CD4-positive, alpha-beta memory T cell (primary cell): ENCODE measurements around the gene MED26. TPM values are rescaled to one million over a fixed set of nuclear protein-coding genes. Genes with fewer than 3 reads are reported as not detected.

Experiments used
- CTCF ChIA-PET: fragments of 350-600 bp; sonication (Branson Sonifier 250); formaldehyde crosslinking; loops from one replicate; lab custom pipeline; 2021; ENCODE audit warnings: inconsistent platforms; ENCODE audit not compliant: partially characterized antibody; lab: Charles Lee
- POLR2A ChIA-PET: fragments of 350-600 bp; sonication (Branson Sonifier 250); formaldehyde crosslinking; loops from one replicate; lab custom pipeline; 2021; ENCODE audit not compliant: partially characterized antibody; lab: Charles Lee
- DNase-seq, 5 donors: peaks; one replicate each; pipeline versions ENCODE4 v3.0.0 to v3.0.0-alpha.2; 2020 to 2022; ENCODE audit warnings: mixed read lengths in 1 of 5
- H3K27ac ChIP-seq: one replicate; pipeline ENCODE4 v1.7.0; 2013; ENCODE audit warnings: low read depth, low read length
- H3K27me3 ChIP-seq: 2 replicates; pipeline ENCODE4 v1.7.0; 2013; ENCODE audit warnings: mild to moderate bottlenecking, low read length, moderate library complexity; ENCODE audit not compliant: insufficient read depth
- H3K36me3 ChIP-seq: 2 replicates; pipeline ENCODE4 v1.7.0; 2013; ENCODE audit warnings: mild to moderate bottlenecking, low read length, moderate library complexity; ENCODE audit not compliant: insufficient read depth
- H3K4me1 ChIP-seq: 2 replicates; pipeline ENCODE4 v1.7.0; 2013; ENCODE audit warnings: mild to moderate bottlenecking, low read length, moderate library complexity; ENCODE audit not compliant: insufficient read depth
- H3K4me3 ChIP-seq, 2 donors: one replicate each; pipeline ENCODE4 v1.7.0; 2013; ENCODE audit warnings: low read length in 2 of 2, mild to moderate bottlenecking in 1 of 2
- H3K9me3 ChIP-seq, 2 donors: one replicate each; pipeline ENCODE4 v1.7.0; 2013; ENCODE audit warnings: low read length in 2 of 2, control low read depth in 1 of 2; ENCODE audit not compliant: control insufficient read depth in 1 of 2
- H3K27ac Mint-ChIP-seq, 7 donors: one replicate each; pipeline ENCODE4 v1.8.0; 2020 to 2021; ENCODE audit warnings: mixed read lengths in 7 of 7, mild to moderate bottlenecking in 6 of 7, inconsistent platforms in 3 of 7, moderate library complexity in 3 of 7
- H3K27me3 Mint-ChIP-seq, 2 donors: one replicate each; pipeline ENCODE4 v1.8.0; 2020 to 2021; ENCODE audit warnings: mixed read lengths in 2 of 2
- H3K36me3 Mint-ChIP-seq, 2 donors: one replicate each; pipeline ENCODE4 v1.8.0; 2020 to 2021; ENCODE audit warnings: mixed read lengths in 2 of 2, inconsistent platforms in 1 of 2, mild to moderate bottlenecking in 1 of 2
- H3K4me1 Mint-ChIP-seq, 4 donors: one replicate each; pipeline ENCODE4 v1.8.0; 2020 to 2021; ENCODE audit warnings: mixed read lengths in 4 of 4, mild to moderate bottlenecking in 1 of 4
- H3K4me3 Mint-ChIP-seq, 8 donors: one replicate each; pipeline ENCODE4 v1.8.0; 2020 to 2021; ENCODE audit warnings: mixed read lengths in 8 of 8, mild to moderate bottlenecking in 7 of 8, moderate library complexity in 6 of 8, inconsistent platforms in 3 of 8
- H3K9me3 Mint-ChIP-seq, 8 donors: one replicate each; pipeline ENCODE4 v1.8.0; 2020 to 2021; ENCODE audit warnings: mixed read lengths in 8 of 8, mild to moderate bottlenecking in 5 of 8, inconsistent platforms in 3 of 8, moderate library complexity in 1 of 8
- intact Hi-C: fragments of 100-400 bp; cut with micrococcal nuclease; formaldehyde crosslinking; loops from one replicate; pipeline ENCODE4 v1.15.1; 2023
- polyA plus RNA-seq, 2 donors: library from polyadenylated mRNA; unstranded; fragments of 300-500 nt; fragmentation: Illumina TruSeq; gene quantifications; one replicate each; pipeline ENCODE4 v1.2.3, GENCODE V29; 2021
- total RNA-seq, 2 experiments: library from RNA; stranded (reverse); gene quantifications; one replicate each; pipeline ENCODE4 v1.2.3, GENCODE V29; 2021

Gene MED26
- total and polyA plus RNA-seq, 4 experiments from 2014 or later = 3.3 to 18.6 (median 11.2) TPM

DNA sequence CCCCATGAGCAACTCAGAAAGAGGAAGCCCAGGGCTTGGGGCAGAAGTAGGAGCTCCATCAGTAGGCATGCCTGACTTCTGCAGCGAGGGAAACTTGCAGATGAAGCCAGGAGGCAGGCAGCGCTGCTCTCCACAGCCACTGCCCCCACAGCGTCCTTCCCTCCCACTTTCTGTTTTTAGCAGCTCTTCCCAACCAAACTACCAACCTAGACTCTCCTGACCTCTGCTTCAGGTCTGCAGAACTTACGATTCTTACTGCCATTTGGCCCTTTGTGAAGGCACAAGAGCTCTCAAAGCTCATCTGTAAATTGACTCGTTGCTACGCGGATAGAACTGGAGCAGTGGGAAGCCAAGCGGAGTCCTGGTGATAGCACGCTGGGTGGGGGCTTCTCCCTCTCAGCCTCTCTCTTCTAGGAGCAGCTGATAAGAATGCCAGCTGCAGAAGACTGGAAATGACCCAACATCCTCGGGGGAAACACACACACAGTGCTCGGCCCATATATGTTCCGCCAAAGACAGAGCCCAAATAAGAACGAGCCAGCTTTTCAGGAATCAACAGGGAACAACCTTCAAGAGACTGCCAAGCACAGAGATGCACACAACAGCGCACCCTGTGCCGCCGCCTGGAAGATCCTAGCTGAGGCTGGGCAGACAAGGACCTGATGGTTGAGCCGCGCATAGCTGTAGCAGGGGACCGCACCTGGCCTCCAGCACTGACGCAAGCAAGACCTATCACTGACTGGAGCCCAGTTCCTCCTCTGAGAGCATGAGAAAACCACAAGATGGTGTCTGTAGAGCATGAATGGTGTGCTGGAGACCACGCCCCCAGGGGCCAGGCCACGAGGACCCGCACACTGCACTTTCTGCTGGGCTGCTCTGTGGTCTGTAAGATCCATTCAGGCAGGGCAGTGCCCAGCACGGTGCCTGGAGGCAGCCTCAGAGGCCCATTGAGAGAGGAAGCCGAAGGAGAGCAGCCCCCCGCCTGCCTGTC is 39.9 kb downstream of the MED26 start:
- no peaks in the 10 kb centered on the region for H3K27me3 ChIP-seq
- Mint-ChIP-seq H3K4me3 (peak overlapping the region; percentile 77 to 90 (median 84)), H3K9me3 (no peaks in the 10 kb centered on the region), H3K4me1 (peaks cover 57 to 93% (median 77%) of the 10 kb centered on the region in 4 donors), H3K27ac (peak overlapping the region; percentile 95 to 99 (median 97)), H3K36me3 (peaks cover 0 to 2% of the 10 kb centered on the region in 2 donors), H3K27me3 (no peaks in the 10 kb centered on the region)
- H3K4me3 ChIP-seq = peak overlapping the region in 1 of 2 donors; percentile 32
- H3K4me1 ChIP-seq = peaks cover 92% of the 10 kb centered on the region
- POLR2A ChIA-PET = interaction anchor here (0.8 to 11.2 kb wide), 12 partner anchors 11 to 72 kb away, joined by 3 to 109 read pairs (median 8); partner anchors contain the start of genes MED26, SLC35E1, SMIM7 and TMEM38A
- no peaks in the 10 kb centered on the region for H3K9me3 ChIP-seq
- intact Hi-C loops = no loop called here
- DNase-seq = peak; percentile 67 to 84 (median 74)
- no peaks in the 10 kb centered on the region for H3K36me3 ChIP-seq
- CTCF ChIA-PET = interaction anchor here (0.6 to 1.8 kb wide), 6 partner anchors 11 to 61 kb away, joined by 3 to 9 read pairs (median 4); no protein-coding TSS in a partner anchor
- H3K27ac ChIP-seq = peak overlapping the region; percentile 58

DNA sequence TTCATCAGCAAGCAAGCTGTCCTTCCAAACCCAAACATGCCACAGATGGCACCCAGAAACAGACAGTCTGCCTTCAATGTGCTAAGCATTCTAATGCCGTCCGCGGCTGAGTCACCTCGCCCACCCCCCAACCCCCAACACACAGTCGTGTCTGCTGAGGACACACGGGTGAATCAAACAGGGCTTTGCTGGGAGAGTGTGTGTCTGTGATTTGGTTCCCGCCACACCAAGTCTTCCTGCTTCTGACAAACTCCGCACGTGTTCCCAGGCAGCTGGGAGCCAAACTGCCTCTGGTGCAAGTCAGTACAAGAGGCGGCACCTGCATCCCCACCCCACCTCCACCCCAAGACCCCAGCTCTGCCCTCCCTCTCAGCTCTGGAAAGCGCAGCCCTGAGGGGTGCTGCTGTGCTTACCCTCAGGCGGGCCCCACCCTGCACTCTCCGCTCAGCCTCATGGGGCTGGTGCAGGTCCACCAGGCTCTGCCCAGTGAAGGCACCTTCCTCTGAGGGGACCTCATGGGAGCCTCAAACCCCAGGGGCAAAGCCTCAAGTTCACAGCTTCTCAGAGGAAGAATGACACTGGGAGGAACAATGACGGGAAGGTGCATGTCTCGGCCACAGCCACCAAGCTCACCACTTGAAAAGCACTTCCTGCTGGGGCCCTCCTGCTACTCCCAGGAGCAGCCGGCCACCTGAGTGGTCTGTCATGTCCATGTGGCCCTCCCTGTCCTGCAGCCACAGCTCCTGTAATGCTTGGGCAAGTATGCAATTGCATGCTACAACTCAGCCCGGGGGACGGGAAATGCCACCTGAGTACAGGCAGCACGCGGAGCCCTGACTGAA is 40.8 kb downstream of the MED26 start:
- peak overlapping the region; percentile 58 for H3K27ac ChIP-seq
- Mint-ChIP-seq H3K27me3 (no peaks in the 10 kb centered on the region), H3K9me3 (no peaks in the 10 kb centered on the region), H3K4me1 (peaks cover 53 to 93% (median 76%) of the 10 kb centered on the region in 4 donors), H3K4me3 (peak overlapping the region; percentile 77 to 90 (median 84)), H3K36me3 (peaks cover 0 to 2% of the 10 kb centered on the region in 2 donors), H3K27ac (peak overlapping the region; percentile 95 to 99 (median 97))
- H3K4me1 ChIP-seq = peaks cover 92% of the 10 kb centered on the region
- ChIA-PET POLR2A (interaction anchor here (0.8 to 11.2 kb wide), 12 partner anchors 10 to 73 kb away, joined by 3 to 109 read pairs (median 8); partner anchors contain the start of genes MED26, SLC35E1, SMIM7 and TMEM38A), CTCF (interaction anchor here (0.5 to 1.8 kb wide), 6 partner anchors 10 to 75 kb away, joined by 3 to 9 read pairs (median 4); no protein-coding TSS in a partner anchor)
- peak overlapping the region in 1 of 2 donors; percentile 32 for H3K4me3 ChIP-seq
- no peaks in the 10 kb centered on the region for H3K36me3 ChIP-seq
- peak; percentile 54 to 87 (median 59) for DNase-seq
- intact Hi-C loops = no loop called here
- no peaks in the 10 kb centered on the region for H3K9me3 ChIP-seq
- H3K27me3 ChIP-seq = no peaks in the 10 kb centered on the region

DNA sequence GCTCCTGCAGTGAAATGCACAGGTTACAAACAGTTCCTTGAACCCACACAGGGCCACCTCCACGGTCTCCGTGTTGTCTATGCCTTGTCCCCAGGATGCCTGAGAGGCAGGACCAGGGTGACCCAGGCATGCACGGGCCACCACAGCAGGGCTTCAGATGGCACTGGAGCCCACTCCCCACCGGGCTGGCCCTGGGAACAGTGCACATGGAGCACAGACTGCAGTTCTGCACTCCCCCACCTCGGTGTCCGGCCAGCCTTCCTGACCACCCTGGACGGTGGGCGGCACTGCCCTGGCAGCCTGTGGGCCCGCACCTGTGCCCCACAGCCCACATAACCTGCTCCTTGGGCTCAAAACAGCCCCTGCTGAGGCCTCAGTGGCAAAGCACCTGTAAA is 41.5 kb downstream of the MED26 start:
- peak overlapping the region; percentile 96 to 99 (median 97) for H3K27ac Mint-ChIP-seq
- peak overlapping the region in 6 of 8 donors; percentile 77 to 90 (median 84) for H3K4me3 Mint-ChIP-seq
- Histone ChIP-seq H3K9me3 (no peaks in the 10 kb centered on the region), H3K4me3 (peak overlapping the region; percentile 3 to 15), H3K27me3 (no peaks in the 10 kb centered on the region), H3K36me3 (peaks cover 5% of the 10 kb centered on the region), H3K27ac (peak overlapping the region; percentile 58), H3K4me1 (peaks cover 93% of the 10 kb centered on the region)
- POLR2A ChIA-PET = interaction anchor here (1.8 to 11.2 kb wide), 6 partner anchors 9 to 73 kb away, joined by 10 to 109 read pairs (median 20); partner anchors contain the start of genes MED26, SLC35E1, SMIM7 and TMEM38A
- no peaks in the 10 kb centered on the region for H3K27me3 Mint-ChIP-seq
- intact Hi-C loops = no loop called here
- H3K4me1 Mint-ChIP-seq = peaks cover 52 to 94% (median 79%) of the 10 kb centered on the region in 4 donors
- peaks cover 0 to 2% of the 10 kb centered on the region in 2 donors for H3K36me3 Mint-ChIP-seq
- no peaks in the 10 kb centered on the region for H3K9me3 Mint-ChIP-seq
- DNase-seq = no peak
- CTCF ChIA-PET = interaction anchor here (0.5 kb wide), 1 partner anchor 76 kb away, joined by 3 read pairs; no protein-coding TSS in a partner anchor

DNA sequence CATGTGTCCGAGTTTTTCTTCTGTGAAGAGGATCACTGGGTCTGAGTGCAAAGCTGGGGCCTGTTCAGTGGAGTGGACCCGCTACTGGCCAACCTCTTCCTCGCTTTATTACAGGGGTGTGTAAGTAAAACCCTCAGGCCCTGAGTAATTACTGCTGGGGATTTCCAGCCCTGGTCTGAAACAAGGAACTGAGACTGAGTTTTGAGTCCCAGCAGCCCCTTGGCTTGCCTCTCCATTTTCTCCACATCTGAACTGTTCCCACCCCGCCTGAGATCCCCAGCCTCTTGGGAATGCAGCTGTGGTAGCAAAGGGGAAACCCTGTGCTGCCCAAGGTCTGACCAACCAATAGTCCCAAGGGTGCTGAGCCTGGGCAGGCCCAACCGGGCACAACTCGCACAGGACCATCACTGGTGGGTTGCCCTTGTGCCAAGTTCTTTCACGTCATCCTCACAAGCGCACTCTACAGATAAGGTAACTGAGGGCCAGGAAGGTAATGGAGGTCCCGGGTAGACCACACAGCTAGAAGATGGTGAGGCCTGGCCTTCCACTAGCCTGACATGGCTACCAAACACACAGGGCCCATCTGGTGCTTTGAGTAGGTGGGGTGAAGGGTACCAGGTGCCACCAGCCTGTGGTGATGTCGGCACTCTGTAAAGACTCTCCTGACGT is 42.1 kb downstream of the MED26 start:
- Histone ChIP-seq H3K27me3 (no peaks in the 10 kb centered on the region), H3K36me3 (peaks cover 5% of the 10 kb centered on the region), H3K4me1 (peaks cover 95% of the 10 kb centered on the region), H3K9me3 (no peaks in the 10 kb centered on the region), H3K27ac (peak overlapping the region; percentile 58), H3K4me3 (peak overlapping the region; percentile 3 to 15)
- intact Hi-C loops = no loop called here
- Mint-ChIP-seq H3K27ac (peak overlapping the region; percentile 96 to 99 (median 97)), H3K27me3 (no peaks in the 10 kb centered on the region), H3K4me1 (peaks cover 53 to 94% (median 78%) of the 10 kb centered on the region in 4 donors), H3K9me3 (no peaks in the 10 kb centered on the region), H3K36me3 (peaks cover 0 to 2% of the 10 kb centered on the region in 2 donors), H3K4me3 (peak overlapping the region in 7 of 8 donors; percentile 55 to 90 (median 82))
- peak in 2 of 5 donors; percentile 16 to 68 for DNase-seq
- POLR2A ChIA-PET = interaction anchor here (2.7 to 11.2 kb wide), 3 partner anchors 13 to 42 kb away, joined by 22 to 109 read pairs (median 69); partner anchors contain the start of genes MED26 and SLC35E1
- CTCF ChIA-PET = interaction anchor here (0.5 kb wide), 1 partner anchor 76 kb away, joined by 3 read pairs; no protein-coding TSS in a partner anchor

DNA sequence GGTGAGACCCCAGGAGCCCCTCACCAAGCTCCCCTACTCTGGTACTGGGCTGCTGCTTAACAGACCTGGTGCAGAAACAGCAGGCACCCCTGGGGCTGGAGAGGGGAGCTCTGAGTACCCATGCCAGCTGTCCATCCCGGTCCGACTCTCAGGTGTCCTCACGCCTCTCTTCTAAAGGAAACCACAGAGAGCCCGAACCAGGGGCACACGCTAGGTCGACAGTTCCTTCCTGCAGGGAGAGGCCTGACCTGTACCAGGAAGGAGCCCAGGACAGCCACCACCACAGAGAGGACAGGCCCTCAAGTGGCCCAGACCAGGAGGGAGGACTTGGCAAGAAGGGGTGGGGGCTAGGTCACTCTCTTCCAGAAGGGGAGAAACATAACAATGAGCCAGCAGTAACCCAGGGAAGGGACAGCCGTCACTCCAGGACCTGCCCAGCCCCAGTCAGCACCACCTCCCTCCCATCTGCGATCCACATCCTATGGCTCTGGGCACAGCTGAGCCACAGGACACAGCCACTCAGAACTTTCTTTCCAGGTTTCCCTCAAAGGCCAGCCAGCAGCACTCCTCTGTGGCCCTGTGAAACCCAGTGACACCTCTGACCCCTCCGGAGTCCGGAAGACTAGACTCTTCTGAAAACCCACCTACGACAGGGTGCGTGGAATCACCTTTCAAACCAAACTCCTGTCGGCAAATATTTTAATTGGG is 42.8 kb downstream of the MED26 start:
- Histone ChIP-seq H3K4me3 (peak overlapping the region; percentile 45 to 52), H3K36me3 (peaks cover 5% of the 10 kb centered on the region), H3K27me3 (no peaks in the 10 kb centered on the region), H3K4me1 (peaks cover 93% of the 10 kb centered on the region), H3K27ac (peak overlapping the region; percentile 58), H3K9me3 (no peaks in the 10 kb centered on the region)
- Mint-ChIP-seq H3K9me3 (no peaks in the 10 kb centered on the region), H3K4me3 (peak overlapping the region; percentile 20 to 90 (median 81)), H3K27me3 (no peaks in the 10 kb centered on the region), H3K27ac (peak overlapping the region; percentile 96 to 99 (median 97)), H3K36me3 (peaks cover 0 to 2% of the 10 kb centered on the region in 2 donors), H3K4me1 (peaks cover 52 to 94% (median 76%) of the 10 kb centered on the region in 4 donors)
- no peak for DNase-seq
- POLR2A ChIA-PET = interaction anchor here (1.0 to 11.2 kb wide), 10 partner anchors 8 to 75 kb away, joined by 3 to 109 read pairs (median 6); partner anchors contain the start of genes MED26, SLC35E1, SMIM7 and TMEM38A
- intact Hi-C loops = no loop called here
- CTCF ChIA-PET = interaction anchor here (1.0 to 2.1 kb wide), 4 partner anchors 11 to 42 kb away, joined by 3 to 8 read pairs (median 3); partner anchors contain the start of gene CHERP
